IPS DF 6.9 (cell line): ENCODE data around the gene PDX1.

ENCODE experiments used
- DNase-seq: peaks from one replicate; pipeline ENCODE4 v3.0.0-alpha.2; 2013; ENCODE audit warnings: low read depth, low spot score
- H3K27ac ChIP-seq: one replicate; pipeline ENCODE4 v1.5.1; 2013; ENCODE audit warnings: low read length, control low read depth
- H3K27me3 ChIP-seq: 2 replicates; pipeline ENCODE4 v1.6.1; 2013; ENCODE audit warnings: mild to moderate bottlenecking, low read length; ENCODE audit not compliant: control insufficient read depth, insufficient read depth
- H3K36me3 ChIP-seq: 2 replicates; pipeline ENCODE4 v1.6.1; 2013; ENCODE audit warnings: low read length; ENCODE audit not compliant: control insufficient read depth, insufficient read depth
- H3K4me1 ChIP-seq: 2 replicates; pipeline ENCODE4 v1.6.1; 2013; ENCODE audit warnings: low read length; ENCODE audit not compliant: control insufficient read depth, insufficient read depth
- H3K4me3 ChIP-seq: 2 replicates; pipeline ENCODE4 v1.5.1; 2013; ENCODE audit warnings: mild to moderate bottlenecking, low read length
- H3K9me3 ChIP-seq: 2 replicates; pipeline ENCODE4 v1.6.1; 2013; ENCODE audit warnings: low read length, inconsistent platforms; ENCODE audit not compliant: control insufficient read depth, insufficient read depth
- WGBS: extraction: QIAGEN DNeasy Blood & Tissue Kit; methylation state at CpG from one replicate; pipeline ENCODE4 v1.1.7; 2013; ENCODE audit warnings: mixed read lengths, missing lambda C conversion rate; ENCODE audit not compliant: insufficient read length, insufficient coverage; 5-methylcytosine and 5-hydroxymethylcytosine counted together

Gene PDX1

DNA sequence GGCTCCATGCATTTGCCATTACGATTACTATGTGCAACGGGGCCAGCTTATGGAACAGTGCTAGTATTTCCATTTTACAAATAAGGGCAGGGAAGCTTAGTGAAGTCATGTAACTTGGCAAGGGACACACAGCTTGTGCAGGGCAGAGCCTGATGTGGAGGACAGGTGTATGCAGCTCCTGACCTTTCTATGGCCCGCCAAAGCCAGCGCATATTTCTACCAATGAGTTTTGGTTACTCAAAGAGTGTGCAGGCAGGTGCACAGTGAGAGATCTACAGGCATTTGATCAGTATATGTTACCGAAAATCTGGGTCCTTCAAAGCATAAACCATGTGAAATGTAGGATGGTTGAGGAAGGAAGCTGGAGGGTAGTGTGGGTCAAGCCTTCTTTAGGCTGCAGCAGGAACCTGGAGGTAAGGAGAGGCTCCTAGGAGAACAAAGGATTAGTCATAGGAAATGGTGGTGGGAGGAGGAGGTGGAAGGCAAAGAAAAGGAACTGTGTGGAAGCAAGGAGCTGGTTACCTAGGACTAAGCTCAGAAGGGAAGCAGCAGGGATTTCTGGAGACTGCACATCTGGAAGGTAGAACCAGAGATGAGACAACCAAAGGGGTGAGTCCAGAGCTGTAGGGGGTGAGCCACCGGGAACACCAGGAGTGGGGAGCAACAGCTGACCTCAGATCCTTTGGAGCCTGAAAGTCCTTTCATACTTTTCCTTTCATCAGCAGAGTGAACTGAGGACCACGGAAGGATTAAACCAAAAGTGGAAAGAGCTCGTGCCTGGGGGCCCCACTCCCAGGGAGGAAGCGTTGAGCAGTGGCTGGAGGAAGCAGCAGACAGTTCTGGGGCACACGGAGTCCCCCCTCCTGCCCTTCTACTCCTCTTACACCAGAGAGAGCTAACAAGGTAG is 4.2 kb upstream of the PDX1 start:
- no peaks in the 10 kb centered on the region for H3K36me3 ChIP-seq
- no peak overlapping the region for H3K27ac ChIP-seq
- WGBS, result no CpG with 5 or more reads among the region's 10 CpGs
- H3K4me1 ChIP-seq, result peaks cover 10% of the 10 kb centered on the region; the same call in 1 of the 2 replicates
- H3K27me3 ChIP-seq, result peaks cover 49% of the 10 kb centered on the region
- no peak for DNase-seq
- H3K9me3 ChIP-seq, result no peaks in the 10 kb centered on the region
- no peak overlapping the region for H3K4me3 ChIP-seq

DNA sequence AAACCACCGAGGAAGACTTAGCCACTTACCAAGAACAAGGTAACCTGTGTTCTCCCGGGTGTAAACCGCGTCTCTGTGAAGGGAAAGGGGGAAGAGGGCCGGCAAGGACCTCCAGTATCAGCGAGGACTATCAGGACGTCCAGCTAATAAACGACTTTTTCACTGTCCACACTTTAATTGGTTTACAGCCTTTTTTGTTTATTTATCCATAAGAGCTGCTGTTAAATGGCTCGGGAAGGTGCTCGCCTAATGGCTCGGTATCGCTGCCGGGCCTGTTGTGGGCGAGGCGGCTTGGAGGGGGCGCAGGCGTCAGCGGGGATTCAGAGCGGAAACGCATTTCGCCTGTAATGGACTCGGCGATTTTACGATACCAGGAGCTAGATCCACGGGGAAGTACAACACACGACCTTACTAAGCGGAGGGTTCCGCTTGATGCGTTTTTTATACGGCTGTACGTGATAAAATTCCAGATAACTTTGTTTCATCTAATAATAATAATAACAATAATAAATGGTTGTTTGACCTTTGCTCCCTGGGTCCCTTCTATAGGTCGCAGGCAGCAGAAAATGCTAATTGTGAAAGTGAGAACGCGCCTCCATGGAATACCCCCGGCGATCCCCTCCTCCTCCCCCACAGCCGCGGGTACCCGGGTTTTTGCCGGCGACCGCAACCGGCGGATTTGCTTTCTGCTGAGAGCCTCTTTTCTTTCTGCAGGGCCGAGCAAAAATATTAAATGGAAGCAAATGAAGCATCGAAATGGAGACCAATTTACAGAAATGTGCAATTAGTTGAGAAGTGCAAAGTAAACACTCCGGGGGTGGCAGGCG is 2.5 kb upstream of the PDX1 start:
- no peak overlapping the region for H3K4me3 ChIP-seq
- no peak overlapping the region for H3K27ac ChIP-seq
- no peaks in the 10 kb centered on the region for H3K36me3 ChIP-seq
- no peaks in the 10 kb centered on the region for H3K9me3 ChIP-seq
- peaks cover 67% of the 10 kb centered on the region for H3K27me3 ChIP-seq
- no peak for DNase-seq
- H3K4me1 ChIP-seq, result peaks cover 11% of the 10 kb centered on the region; the same call in 1 of the 2 replicates
- WGBS, result no CpG with 5 or more reads among the region's 48 CpGs

DNA sequence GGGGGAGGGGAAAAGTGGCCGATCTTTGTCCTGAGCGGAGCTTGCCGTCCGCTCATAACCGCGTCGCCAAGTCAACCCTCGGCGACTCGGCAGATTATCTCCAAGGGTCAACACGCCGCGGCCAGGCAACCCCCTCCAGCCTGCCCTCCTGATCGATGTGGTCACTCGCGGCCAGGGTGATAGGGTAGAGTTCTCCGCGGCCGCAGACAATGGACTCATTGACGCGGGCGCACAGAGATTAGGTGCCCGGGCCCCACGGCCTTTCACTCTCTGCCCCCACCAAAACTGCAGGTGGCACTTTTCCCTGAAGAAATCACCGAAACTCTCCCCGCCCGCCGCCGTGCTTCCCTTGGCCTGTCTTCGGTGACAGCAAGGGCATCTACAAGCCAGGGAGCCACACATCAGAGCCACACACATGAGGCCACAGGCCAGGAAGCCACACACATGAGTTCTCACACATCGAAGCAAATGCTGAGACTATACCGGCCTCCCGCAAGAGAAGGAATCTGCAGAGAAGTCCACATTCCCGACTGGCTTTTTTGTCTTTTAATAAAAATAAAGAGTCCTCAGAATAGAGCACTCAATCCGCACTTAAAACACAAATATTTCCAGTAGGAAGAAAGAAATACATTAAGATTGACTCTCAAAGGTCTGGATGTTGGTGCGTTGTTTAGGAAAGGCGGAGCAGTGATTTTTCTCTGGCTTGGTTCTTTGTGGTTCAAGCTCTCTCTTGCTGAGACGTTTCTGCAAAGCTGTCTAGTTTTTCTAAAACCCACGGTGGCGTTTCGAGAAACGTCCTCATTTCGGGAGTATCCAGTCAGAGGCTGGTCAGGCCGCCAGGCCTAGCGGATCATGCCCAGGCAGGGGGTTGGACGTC is 1.5 kb upstream of the PDX1 start:
- no peaks in the 10 kb centered on the region for H3K9me3 ChIP-seq
- no peak for DNase-seq
- no peaks in the 10 kb centered on the region for H3K36me3 ChIP-seq
- no CpG with 5 or more reads among the region's 46 CpGs for WGBS
- no peak overlapping the region for H3K27ac ChIP-seq
- peaks cover 76% of the 10 kb centered on the region for H3K27me3 ChIP-seq
- H3K4me1 ChIP-seq, result peaks cover 12% of the 10 kb centered on the region
- H3K4me3 ChIP-seq, result no peak overlapping the region

DNA sequence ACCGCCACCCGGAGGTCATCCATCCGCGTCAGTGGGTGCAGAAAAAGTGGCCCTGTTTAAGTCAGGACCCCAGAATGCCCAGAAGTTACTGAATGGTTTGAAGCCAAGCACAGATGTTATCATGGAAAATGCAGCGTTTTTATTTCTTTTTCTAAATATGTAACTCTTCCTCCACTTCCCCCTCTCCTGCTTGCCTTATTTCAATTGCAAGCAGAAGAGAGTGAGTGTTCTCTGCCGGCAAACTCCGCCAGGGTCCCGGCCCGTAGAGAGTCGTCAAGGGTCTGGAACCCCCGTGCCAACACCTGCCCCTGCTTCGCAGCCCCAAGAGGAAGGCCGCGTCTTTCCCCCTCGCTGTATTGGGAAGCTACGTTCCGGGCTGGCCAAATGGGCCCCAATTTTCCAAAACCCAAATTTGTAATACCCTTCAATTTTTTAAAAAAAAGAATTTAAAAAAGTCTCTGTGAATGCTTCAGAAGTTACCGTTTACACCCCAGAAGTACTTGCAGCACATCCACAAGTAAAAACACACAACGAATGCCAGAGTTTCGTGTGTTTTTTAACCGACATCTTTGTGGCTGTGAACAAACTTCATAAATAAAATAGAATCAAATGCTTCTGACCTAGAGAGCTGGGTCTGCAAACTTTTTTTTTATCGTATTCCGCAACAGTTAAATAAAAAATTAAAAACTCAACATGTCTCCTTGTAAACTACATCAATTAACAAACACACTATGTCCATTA is 712 bp upstream of the PDX1 start:
- no peaks in the 10 kb centered on the region for H3K36me3 ChIP-seq
- no peaks in the 10 kb centered on the region for H3K9me3 ChIP-seq
- H3K4me3 ChIP-seq, result no peak overlapping the region
- DNase-seq, result no peak
- WGBS, result no CpG with 5 or more reads among the region's 23 CpGs
- peaks cover 12% of the 10 kb centered on the region for H3K4me1 ChIP-seq
- no peak overlapping the region for H3K27ac ChIP-seq
- H3K27me3 ChIP-seq, result peaks cover 84% of the 10 kb centered on the region

DNA sequence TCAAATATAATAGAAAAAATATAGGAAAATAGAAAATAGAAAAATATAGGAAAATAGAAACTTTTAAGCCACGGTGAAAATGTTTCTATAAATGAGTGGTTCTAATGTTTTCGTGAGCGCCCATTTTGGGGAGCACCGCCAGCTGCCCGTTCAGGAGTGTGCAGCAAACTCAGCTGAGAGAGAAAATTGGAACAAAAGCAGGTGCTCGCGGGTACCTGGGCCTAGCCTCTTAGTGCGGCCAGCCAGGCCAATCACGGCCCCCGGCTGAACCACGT is 204 bp upstream of the PDX1 start:
- H3K9me3 ChIP-seq, result no peaks in the 10 kb centered on the region
- 100% methylated on average over 1 of the region's 11 CpGs for WGBS
- DNase-seq, result no peak
- peaks cover 89% of the 10 kb centered on the region for H3K27me3 ChIP-seq
- no peak overlapping the region for H3K4me3 ChIP-seq
- peaks cover 12% of the 10 kb centered on the region for H3K4me1 ChIP-seq
- no peak overlapping the region for H3K27ac ChIP-seq
- H3K36me3 ChIP-seq, result no peaks in the 10 kb centered on the region

DNA sequence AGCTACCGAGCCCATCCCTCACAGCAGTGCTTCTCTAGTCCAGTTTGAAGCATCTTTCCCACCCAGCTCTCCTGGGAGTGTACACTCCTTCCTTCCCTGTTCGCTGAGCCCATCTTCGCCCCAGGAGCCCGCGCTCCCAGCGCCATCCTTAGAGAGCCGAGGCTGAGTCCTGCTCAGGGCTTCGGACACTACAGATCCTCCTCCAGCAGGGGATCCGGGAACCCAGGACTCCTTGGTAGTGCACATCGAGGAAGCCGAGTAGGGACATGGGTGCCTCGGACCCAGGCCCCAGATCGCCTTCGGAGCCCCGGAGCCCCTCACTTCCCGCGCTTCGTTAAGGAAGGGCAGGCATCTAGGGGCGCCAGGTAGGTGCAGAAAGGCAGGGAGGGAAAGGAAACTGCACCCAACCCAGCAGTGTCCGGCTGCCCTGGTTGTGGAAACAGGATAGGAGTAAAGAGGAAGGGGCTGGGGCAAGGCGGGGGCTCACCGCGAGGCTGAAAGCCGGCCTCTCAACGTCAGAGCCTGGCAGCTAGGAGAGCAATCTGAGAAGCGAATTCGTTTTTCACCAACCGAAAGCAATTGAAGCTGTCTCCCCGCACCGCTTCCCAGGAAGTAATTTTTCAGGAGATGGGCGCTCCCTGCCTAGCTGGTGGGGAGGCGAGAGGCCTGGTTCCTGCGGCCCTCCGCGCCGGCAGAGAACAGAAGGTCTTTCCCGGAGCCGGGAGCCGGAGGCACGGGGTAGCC is 1.0 kb downstream of the PDX1 start:
- H3K27me3 ChIP-seq, result peaks cover 93% of the 10 kb centered on the region
- H3K4me3 ChIP-seq, result no peak overlapping the region
- H3K9me3 ChIP-seq, result no peaks in the 10 kb centered on the region
- H3K4me1 ChIP-seq, result peaks cover 7% of the 10 kb centered on the region
- no peak for DNase-seq
- no peaks in the 10 kb centered on the region for H3K36me3 ChIP-seq
- WGBS, result no CpG with 5 or more reads among the region's 40 CpGs
- no peak overlapping the region for H3K27ac ChIP-seq

DNA sequence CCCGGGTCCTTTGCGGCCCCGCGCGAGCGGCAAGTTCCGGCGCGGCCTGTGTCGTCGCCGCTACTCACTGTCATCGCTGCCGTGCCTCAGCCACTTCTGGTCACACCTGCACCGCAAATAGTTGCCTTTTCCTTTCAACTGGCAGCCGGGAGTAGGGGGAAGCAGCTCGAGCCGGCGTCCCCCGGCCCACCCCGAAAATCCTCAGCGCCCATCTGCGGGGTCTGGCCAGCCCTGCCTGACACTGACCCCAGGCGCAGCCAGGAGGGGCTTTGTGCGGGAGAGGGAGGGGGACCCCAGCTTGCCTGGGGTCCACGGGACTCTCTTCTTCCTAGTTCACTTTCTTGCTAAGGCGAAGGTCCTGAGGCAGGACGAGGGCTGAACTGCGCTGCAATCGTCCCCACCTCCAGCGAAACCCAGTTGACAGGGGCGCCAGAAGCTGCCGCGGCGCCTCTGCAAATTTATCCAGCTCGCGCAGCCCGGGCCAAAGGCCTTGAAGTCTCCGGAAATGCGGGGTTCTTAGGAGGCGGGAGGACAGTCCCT is 1.7 kb downstream of the PDX1 start:
- H3K4me3 ChIP-seq, result no peak overlapping the region
- H3K4me1 ChIP-seq, result peaks cover 7% of the 10 kb centered on the region
- no peak overlapping the region for H3K27ac ChIP-seq
- no CpG with 5 or more reads among the region's 41 CpGs for WGBS
- no peak for DNase-seq
- H3K9me3 ChIP-seq, result no peaks in the 10 kb centered on the region
- H3K27me3 ChIP-seq, result peaks cover 96% of the 10 kb centered on the region
- no peaks in the 10 kb centered on the region for H3K36me3 ChIP-seq

DNA sequence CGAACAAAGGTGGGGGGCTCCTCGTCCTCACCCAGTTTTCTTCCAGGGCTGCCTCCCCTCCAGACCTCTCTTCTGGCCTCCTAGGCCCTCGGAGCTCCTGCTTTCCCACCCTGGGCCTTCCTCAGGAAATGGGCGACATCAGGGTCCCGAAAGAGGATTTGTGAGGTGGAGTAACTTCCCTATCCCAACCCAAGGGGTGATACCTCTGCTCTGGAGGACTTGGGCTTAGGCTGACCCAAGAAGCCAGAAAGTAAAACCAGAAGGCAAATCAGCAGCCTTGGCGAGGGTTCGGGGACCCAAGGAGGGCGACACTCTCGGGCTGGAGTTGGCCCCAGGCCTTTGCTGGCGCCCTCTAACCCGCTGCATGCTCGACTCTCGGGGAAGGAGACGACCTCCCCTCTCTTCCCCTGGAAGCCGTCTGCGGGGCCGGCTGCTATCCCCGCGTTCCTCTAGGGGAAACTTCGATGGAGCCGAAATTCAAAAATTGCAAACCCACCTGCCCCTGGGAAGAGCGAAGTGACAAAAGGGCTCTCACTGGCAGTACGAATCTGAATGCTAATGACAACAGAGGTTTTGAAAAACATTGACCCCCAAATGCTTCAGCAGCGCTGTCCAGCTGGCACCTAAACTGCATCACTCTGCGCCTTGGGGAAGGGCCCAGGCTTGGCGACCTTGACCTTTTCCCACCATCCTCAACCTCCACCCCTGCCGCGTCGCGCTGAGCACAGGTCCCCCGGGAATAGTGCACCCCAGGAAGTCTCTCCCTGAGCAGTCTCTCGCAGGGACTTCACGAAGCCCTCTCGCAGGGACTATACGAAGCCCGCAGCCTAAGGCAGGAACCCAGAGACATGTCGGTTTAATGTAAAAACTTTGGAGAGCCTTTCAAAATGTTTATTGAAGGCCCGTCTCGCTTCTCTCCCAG is 2.4 kb downstream of the PDX1 start:
- Histone ChIP-seq H3K4me1 (peaks cover 8% of the 10 kb centered on the region), H3K36me3 (no peaks in the 10 kb centered on the region), H3K9me3 (no peaks in the 10 kb centered on the region), H3K27me3 (peaks cover 97% of the 10 kb centered on the region), H3K27ac (no peak overlapping the region), H3K4me3 (no peak overlapping the region)
- DNase-seq, result no peak
- no CpG with 5 or more reads among the region's 39 CpGs for WGBS
